Suppressor macrophage (primary cell): ENCODE results near the gene TNFRSF11A.

ENCODE experiments used
- DNase-seq, 4 experiments: peaks; one replicate each; pipeline ENCODE4 v3.0.0-alpha.2; 2020 to 2022

The TNFRSF11A gene

GRCh38 chr18:62420513-62421209 is 95.6 kb downstream of the TNFRSF11A start:
- DNase-seq, result peak; percentile 67 to 83 (median 72)

GRCh38 chr18:62425465-62426190 is 100.5 kb downstream of the TNFRSF11A start:
- peak; percentile 93 to 97 (median 96) for DNase-seq

GRCh38 chr18:62426191-62426488 is 101.0 kb downstream of the TNFRSF11A start:
- no peak for DNase-seq

- no peak for DNase-seq
Observed at GRCh38 chr18:62432176-62432575, 107.1 kb downstream of the TNFRSF11A start.

- peak in 1 of 4 experiments; percentile 25 for DNase-seq
Observed at GRCh38 chr18:62434798-62435197, 109.7 kb downstream of the TNFRSF11A start.

- DNase-seq, result no peak
Observed at GRCh38 chr18:62435435-62436031, 110.4 kb downstream of the TNFRSF11A start.

- DNase-seq, result peak; percentile 72 to 86 (median 84)
Observed at GRCh38 chr18:62436636-62437234, 111.6 kb downstream of the TNFRSF11A start.

GRCh38 chr18:62437235-62438017 is 112.3 kb downstream of the TNFRSF11A start:
- DNase-seq, result peak; percentile 91 to 97 (median 94)

- peak; percentile 30 to 61 (median 60) for DNase-seq
Observed at GRCh38 chr18:62438018-62438329, 112.9 kb downstream of the TNFRSF11A start.

GRCh38 chr18:62438402-62438801 is 113.3 kb downstream of the TNFRSF11A start:
- no peak for DNase-seq

- DNase-seq, result no peak
Observed at GRCh38 chr18:62438866-62439265, 113.8 kb downstream of the TNFRSF11A start.
